ENCODE measurements around the gene ZCCHC2. TPM values are rescaled to one million over a fixed set of nuclear protein-coding genes. Genes with fewer than 3 reads are reported as not detected.

ZCCHC2 gene
- polyA plus RNA-seq, 1 donor (not counting 4 experiments of a cell fraction or from before 2014, with no cell fraction given): 12.9 TPM

GRCh38 chr18:62578980-62579511 lies 56.2 kb downstream of the ZCCHC2 start:
- no peak for FAIRE-seq
- dilution Hi-C loops (cut with MboI; ENCODE audit: extremely low pct_ligation_motif_present, low sequenced_read_pairs): no loop called here
- TF ChIP-seq EZH2 (IDR thresholded peaks at IDR 0.05; ENCODE audit: low read length): no peak
- TF ChIP-seq, protein P1, sequence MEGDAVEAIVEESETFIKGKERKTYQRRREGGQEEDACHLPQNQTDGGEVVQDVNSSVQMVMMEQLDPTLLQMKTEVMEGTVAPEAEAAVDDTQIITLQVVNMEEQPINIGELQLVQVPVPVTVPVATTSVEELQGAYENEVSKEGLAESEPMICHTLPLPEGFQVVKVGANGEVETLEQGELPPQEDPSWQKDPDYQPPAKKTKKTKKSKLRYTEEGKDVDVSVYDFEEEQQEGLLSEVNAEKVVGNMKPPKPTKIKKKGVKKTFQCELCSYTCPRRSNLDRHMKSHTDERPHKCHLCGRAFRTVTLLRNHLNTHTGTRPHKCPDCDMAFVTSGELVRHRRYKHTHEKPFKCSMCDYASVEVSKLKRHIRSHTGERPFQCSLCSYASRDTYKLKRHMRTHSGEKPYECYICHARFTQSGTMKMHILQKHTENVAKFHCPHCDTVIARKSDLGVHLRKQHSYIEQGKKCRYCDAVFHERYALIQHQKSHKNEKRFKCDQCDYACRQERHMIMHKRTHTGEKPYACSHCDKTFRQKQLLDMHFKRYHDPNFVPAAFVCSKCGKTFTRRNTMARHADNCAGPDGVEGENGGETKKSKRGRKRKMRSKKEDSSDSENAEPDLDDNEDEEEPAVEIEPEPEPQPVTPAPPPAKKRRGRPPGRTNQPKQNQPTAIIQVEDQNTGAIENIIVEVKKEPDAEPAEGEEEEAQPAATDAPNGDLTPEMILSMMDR (optimal IDR thresholded peaks at IDR 0.05 in 1 of 3, IDR thresholded peaks at IDR 0.05 in 1 of 3, conservative IDR thresholded peaks at IDR 0.05 in 1 of 3; ENCODE audit: extremely low read depth in 1 of 3, insufficient read depth in 2 of 3, low read length in 3 of 3): no peak
- H3K4me1 ChIP-seq (ENCODE audit: control insufficient read depth, extremely low read depth, insufficient read depth, low read length): no peaks in the 10 kb centered on the region
- H3K79me2 ChIP-seq (ENCODE audit: control insufficient read depth, insufficient read depth, low read length): no peaks in the 10 kb centered on the region
- H3K9me1 ChIP-seq (ENCODE audit: control insufficient read depth, extremely low read depth, insufficient read depth, low read length): peaks cover 2% of the 10 kb centered on the region
- H2AFZ ChIP-seq (ENCODE audit: control insufficient read depth, low read length): no peak overlapping the region
- H3K27ac ChIP-seq (ENCODE audit: control insufficient read depth, insufficient read depth, low read length): no peak overlapping the region
- no peak overlapping the region for H3K4me3 ChIP-seq (ENCODE audit: control insufficient read depth in 2 of 3, extremely low read depth in 1 of 3, insufficient read depth in 2 of 3, low read depth in 1 of 3, low read length in 3 of 3)
- peaks cover 17 to 21% of the 10 kb centered on the region in 2 experiments for H3K36me3 ChIP-seq (ENCODE audit: control insufficient read depth in 2 of 2, extremely low read depth in 1 of 2, insufficient read depth in 2 of 2, low read length in 2 of 2)
- no peak overlapping the region for H3K4me2 ChIP-seq (ENCODE audit: control insufficient read depth, extremely low read depth, insufficient read depth, low read depth, low read length)
- H4K20me1 ChIP-seq (ENCODE audit: control insufficient read depth, extremely low read depth, insufficient read depth, low read length): no peaks in the 10 kb centered on the region
- DNase-seq (ENCODE audit: low read depth, low spot score): no peak
- no peaks in the 10 kb centered on the region for H3K9me3 ChIP-seq (ENCODE audit: control insufficient read depth, low read depth, low read length)
- H3K9ac ChIP-seq (ENCODE audit: control insufficient read depth, extremely low read depth, insufficient read depth, low read length): no peak overlapping the region
- no peaks in the 10 kb centered on the region for H3K27me3 ChIP-seq (ENCODE audit: control insufficient read depth, extremely low read depth, insufficient read depth, low read length)

DNA sequence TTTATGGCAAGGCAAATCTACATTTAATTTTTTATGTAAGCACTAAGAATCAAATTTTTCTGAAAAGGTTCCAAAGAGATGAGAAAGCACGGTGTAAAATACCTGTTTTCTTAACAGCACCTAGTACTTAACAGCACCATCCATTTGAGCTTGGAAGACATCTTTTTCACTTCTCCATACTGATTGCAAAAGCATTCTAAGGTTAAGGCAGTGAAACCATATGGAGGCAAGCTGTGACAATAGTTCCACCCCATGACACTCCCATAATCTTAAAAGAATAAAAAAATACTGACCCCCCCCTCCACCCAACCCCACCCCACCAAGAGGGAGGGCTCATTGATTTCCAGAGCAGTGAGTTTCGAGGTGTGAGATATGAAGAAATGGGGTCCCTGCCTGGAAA lies 60.6 kb downstream of the ZCCHC2 start:
- peaks cover 4 to 9% of the 10 kb centered on the region in 2 experiments for H3K36me3 ChIP-seq (ENCODE audit: control insufficient read depth in 2 of 2, extremely low read depth in 1 of 2, insufficient read depth in 2 of 2, low read length in 2 of 2)
- no peak overlapping the region for H3K4me2 ChIP-seq (ENCODE audit: control insufficient read depth, extremely low read depth, insufficient read depth, low read depth, low read length)
- no peak overlapping the region for H2AFZ ChIP-seq (ENCODE audit: control insufficient read depth, low read length)
- no peak overlapping the region for H3K9ac ChIP-seq (ENCODE audit: control insufficient read depth, extremely low read depth, insufficient read depth, low read length)
- no peak for DNase-seq (ENCODE audit: low read depth, low spot score)
- H3K4me1 ChIP-seq (ENCODE audit: control insufficient read depth, extremely low read depth, insufficient read depth, low read length): no peaks in the 10 kb centered on the region
- no peak for TF ChIP-seq EZH2 (IDR thresholded peaks at IDR 0.05; ENCODE audit: low read length)
- TF ChIP-seq, protein P1 (optimal IDR thresholded peaks at IDR 0.05 in 1 of 3, IDR thresholded peaks at IDR 0.05 in 1 of 3, conservative IDR thresholded peaks at IDR 0.05 in 1 of 3; ENCODE audit: extremely low read depth in 1 of 3, insufficient read depth in 2 of 3, low read length in 3 of 3): no peak
- H3K27ac ChIP-seq (ENCODE audit: control insufficient read depth, insufficient read depth, low read length): no peak overlapping the region
- H3K9me1 ChIP-seq (ENCODE audit: control insufficient read depth, extremely low read depth, insufficient read depth, low read length): no peaks in the 10 kb centered on the region
- no peaks in the 10 kb centered on the region for H3K27me3 ChIP-seq (ENCODE audit: control insufficient read depth, extremely low read depth, insufficient read depth, low read length)
- dilution Hi-C loops (cut with MboI; ENCODE audit: extremely low pct_ligation_motif_present, low sequenced_read_pairs): no loop called here
- H3K9me3 ChIP-seq (ENCODE audit: control insufficient read depth, low read depth, low read length): no peaks in the 10 kb centered on the region
- no peak for FAIRE-seq
- no peaks in the 10 kb centered on the region for H4K20me1 ChIP-seq (ENCODE audit: control insufficient read depth, extremely low read depth, insufficient read depth, low read length)
- H3K79me2 ChIP-seq (ENCODE audit: control insufficient read depth, insufficient read depth, low read length): no peaks in the 10 kb centered on the region
- no peak overlapping the region for H3K4me3 ChIP-seq (ENCODE audit: control insufficient read depth in 2 of 3, extremely low read depth in 1 of 3, insufficient read depth in 2 of 3, low read depth in 1 of 3, low read length in 3 of 3)
